HCT116 (cell line): ENCODE measurements around the gene SIRPB2. TPM values are rescaled to one million over a fixed set of nuclear protein-coding genes. Genes with fewer than 3 reads are reported as not detected.

Experiments used
- ATAC-seq: fragments of 200-7000 bp; cut with Tn5 transposase; 2 replicates; pipeline ENCODE4 v1.9.1; 2020; ENCODE audit warnings: mild to moderate bottlenecking, moderate library complexity
- BruUV-seq: library from RNA; stranded (reverse); fragments of 400-500 nt; replicated peaks from 2 replicates; lab custom pipeline; 2021; lab: Mats Ljungman, UMichigan
- CTCF ChIA-PET: fragments of 300-600 bp; sonication (Branson Sonifier 250); formaldehyde crosslinking; loops from one replicate; lab custom pipeline; 2021; ENCODE audit warnings: antibody characterized with exemption; lab: Charles Lee
- POLR2A ChIA-PET: fragments of 300-600, 350-600 bp; sonication (Branson Sonifier 250); formaldehyde crosslinking; loops from one replicate; lab custom pipeline; 2021; ENCODE audit warnings: antibody characterized with exemption; lab: Charles Lee
- RAD21 ChIA-PET, 2 experiments: fragments of 300-600 bp; sonication (Branson Sonifier 250); formaldehyde crosslinking; loops; one replicate each; lab custom pipeline; 2023; ENCODE audit warnings: low total read pairs in 2 of 2; ENCODE audit not compliant: uncharacterized antibody in 2 of 2, unreplicated experiment in 2 of 2, low non-redundant PET in 1 of 2; lab: Charles Lee
- DNase-seq: peaks from one replicate; pipeline ENCODE4 v3.0.0-alpha.2; 2010; ENCODE audit warnings: low read depth, low spot score
- H2AFZ ChIP-seq: fragments of 200-600 bp; shearing (Covaris generic), sonication (generic); 2 replicates; pipeline ENCODE4 v1.6.1; 2017; ENCODE audit warnings: low read depth, mixed run types, mixed read lengths, antibody characterized with exemption, low read length; ENCODE audit not compliant: poor library complexity, severe bottlenecking
- H3K27ac ChIP-seq: 2 replicates; pipeline ENCODE4 v1.5.1; 2012; ENCODE audit warnings: low read depth, low read length
- H3K27me3 ChIP-seq: fragments of 200-600 bp; sonication (generic); 2 replicates; pipeline ENCODE4 v1.6.1; 2016; ENCODE audit warnings: mixed run types, low read length, mixed read lengths; ENCODE audit not compliant: insufficient read depth
- H3K36me3 ChIP-seq, 2 experiments: fragments of 200-500 bp in 1 of 2; fragments of 200-600 bp in 1 of 2; sonication (Bioruptor generic) in 1 of 2; sonication (generic) in 1 of 2; 2 replicates each; pipeline versions ENCODE4 v1.5.1 to v1.6.1; 2014 to 2016; ENCODE audit warnings: low read length in 2 of 2, inconsistent platforms in 1 of 2, mixed read lengths in 1 of 2, mixed run types in 1 of 2; ENCODE audit not compliant: insufficient read depth in 2 of 2, control insufficient read depth in 1 of 2
- H3K4me1 ChIP-seq, 2 experiments: fragments of 200-600 bp in 1 of 2; sonication (generic) in 1 of 2; 2 replicates each; pipeline versions ENCODE4 v1.5.1 to v1.6.1; 2012 to 2017; ENCODE audit warnings: low read length in 2 of 2, inconsistent platforms in 1 of 2, mild to moderate bottlenecking in 1 of 2, mixed read lengths in 1 of 2, mixed run types in 1 of 2, moderate library complexity in 1 of 2; ENCODE audit not compliant: insufficient read depth in 2 of 2, control insufficient read depth in 1 of 2
- H3K4me2 ChIP-seq: fragments of 200-600 bp; sonication (generic); 2 replicates; pipeline ENCODE4 v1.6.1; 2017; ENCODE audit warnings: mixed run types, low read length, mixed read lengths
- H3K4me3 ChIP-seq, 2 experiments: fragments of 200-600 bp in 1 of 2; sonication (generic) in 1 of 2; replicated peaks in 1 of 2; 2 replicates each; pipeline ENCODE4 v1.5.1; 2011 to 2016; ENCODE audit warnings: low read length in 2 of 2, control low read depth in 1 of 2, low read depth in 1 of 2, mild to moderate bottlenecking in 1 of 2, mixed read lengths in 1 of 2, mixed run types in 1 of 2
- H3K79me2 ChIP-seq: fragments of 200-600 bp; sonication (generic); 2 replicates; pipeline ENCODE4 v1.6.1; 2017; ENCODE audit warnings: mild to moderate bottlenecking, mixed run types, low read length, moderate library complexity, mixed read lengths; ENCODE audit not compliant: insufficient read depth
- H3K9ac ChIP-seq: fragments of 200-600 bp; sonication (generic); 2 replicates; pipeline ENCODE4 v1.6.1; 2016; ENCODE audit warnings: low read length, mixed read lengths
- H3K9me2 ChIP-seq: fragments of 200-600 bp; sonication (generic), shearing (Covaris generic); 2 replicates; pipeline ENCODE4 v1.6.1; 2017; ENCODE audit warnings: mixed run types, mild to moderate bottlenecking, moderate library complexity; ENCODE audit not compliant: insufficient read depth
- H3K9me3 ChIP-seq, 2 experiments: fragments of 200-500 bp in 1 of 2; fragments of 200-600 bp in 1 of 2; sonication (Bioruptor generic) in 1 of 2; sonication (generic) in 1 of 2; 2 replicates each; pipeline ENCODE4 v1.6.1; 2014 to 2017; ENCODE audit warnings: low read length in 2 of 2, mixed read lengths in 2 of 2, inconsistent platforms in 1 of 2, low read depth in 1 of 2, mild to moderate bottlenecking in 1 of 2, mixed run types in 1 of 2, moderate library complexity in 1 of 2; ENCODE audit not compliant: control insufficient read depth in 1 of 2, insufficient read depth in 1 of 2
- H4K20me1 ChIP-seq: fragments of 200-600 bp; sonication (generic), shearing (Covaris generic); 2 replicates; pipeline ENCODE4 v1.6.1; 2017; ENCODE audit warnings: mixed run types, mild to moderate bottlenecking, moderate library complexity; ENCODE audit not compliant: insufficient read depth
- CBX3 ChIP-seq: IDR thresholded peaks from 2 replicates; pipeline ENCODE4 v1.6.1; 2012; ENCODE audit warnings: low read depth
- CEBPB ChIP-seq: IDR thresholded peaks from 2 replicates; pipeline ENCODE4 v1.6.1; 2012; ENCODE audit warnings: low read depth
- EGR1 ChIP-seq: IDR thresholded peaks from 2 replicates; pipeline ENCODE4 v1.6.1; 2012; ENCODE audit warnings: low read depth
- FOSL1 ChIP-seq: IDR thresholded peaks from 2 replicates; pipeline ENCODE4 v1.6.1; 2012; ENCODE audit warnings: low read depth
- POLR2A ChIP-seq: IDR thresholded peaks from 2 replicates; pipeline ENCODE4 v1.7.0; 2011; ENCODE audit warnings: borderline replicate concordance; ENCODE audit not compliant: insufficient read depth, insufficient read length; ENCODE audit errors: extremely low read depth
- POLR2AphosphoS5 ChIP-seq: IDR thresholded peaks from 2 replicates; pipeline ENCODE4 v1.6.1; 2011; ENCODE audit warnings: mild to moderate bottlenecking, low read depth, low read length, moderate library complexity
- RAD21 ChIP-seq: IDR thresholded peaks from 2 replicates; pipeline ENCODE4 v1.6.1; 2012; ENCODE audit warnings: low read depth, mild to moderate bottlenecking
- SIN3A ChIP-seq: IDR thresholded peaks from 2 replicates; pipeline ENCODE4 v1.6.1; 2012; ENCODE audit warnings: low read depth
- SP1 ChIP-seq: IDR thresholded peaks from 2 replicates; pipeline ENCODE4 v1.6.1; 2012; ENCODE audit warnings: low read depth
- TCF7L2 ChIP-seq: IDR thresholded peaks from 2 replicates; pipeline ENCODE4 v1.7.0; 2011; ENCODE audit warnings: borderline replicate concordance, inconsistent platforms; ENCODE audit not compliant: insufficient read depth, insufficient read length; ENCODE audit errors: extremely low read depth
- YY1 ChIP-seq: IDR thresholded peaks from 2 replicates; pipeline ENCODE4 v1.6.1; 2011; ENCODE audit warnings: low read length, low read depth, moderate library complexity, mild to moderate bottlenecking; ENCODE audit not compliant: insufficient replicate concordance; ENCODE audit errors: extremely low read depth
- ZFX ChIP-seq: fragments of 450-650 bp; IDR thresholded peaks from 2 replicates; pipeline ENCODE4 v1.6.1; 2017
- ZNF274 ChIP-seq: fragments of 200-500 bp; sonication (Bioruptor generic); IDR thresholded peaks from 2 replicates; pipeline ENCODE4 v1.6.1; 2014; ENCODE audit warnings: mild to moderate bottlenecking, low read depth, low read length, inconsistent platforms
- intact Hi-C: fragments of 100-400 bp; cut with micrococcal nuclease; formaldehyde crosslinking; loops from 2 replicates; pipeline ENCODE4 v1.10.0; 2022
- total RNA-seq: library from RNA; stranded (reverse); gene quantifications from one replicate; pipeline ENCODE4 v1.2.1, GENCODE V29; 2021; ENCODE audit not compliant: unreplicated experiment
- TF ChIP-seq, protein P1 (sequence below), 3 experiments: fragments of 200-600 bp in 1 of 3; sonication (generic) in 1 of 3; IDR thresholded peaks in 2 of 3; conservative IDR thresholded peaks in 1 of 3; 2 replicates each; pipeline ENCODE4 v1.5.1; 2012 to 2017; ENCODE audit warnings: low read depth in 2 of 3, low read length in 2 of 3, antibody characterized with exemption in 1 of 3, borderline replicate concordance in 1 of 3, control low read depth in 1 of 3, mild to moderate bottlenecking in 1 of 3, mixed read lengths in 1 of 3, mixed run types in 1 of 3, moderate library complexity in 1 of 3; ENCODE audit not compliant: insufficient read depth in 1 of 3
- TF ChIP-seq, protein P2 (sequence below): IDR thresholded peaks from 2 replicates; pipeline ENCODE4 v1.6.1; 2012
- TF ChIP-seq, protein P3 (sequence below): IDR thresholded peaks from 2 replicates; pipeline ENCODE4 v1.6.1; 2012; ENCODE audit warnings: low read depth
- TF ChIP-seq, protein P4 (sequence below): IDR thresholded peaks from 2 replicates; pipeline ENCODE4 v1.6.1; 2011; ENCODE audit warnings: mild to moderate bottlenecking, low read length, moderate library complexity; ENCODE audit not compliant: insufficient replicate concordance; ENCODE audit errors: extremely low read depth
- TF ChIP-seq, protein P5 (sequence below): IDR thresholded peaks from 2 replicates; pipeline ENCODE4 v1.6.1; 2012

Gene SIRPB2
- total RNA-seq, 1 experiment from 2014 or later = not detected

DNA sequence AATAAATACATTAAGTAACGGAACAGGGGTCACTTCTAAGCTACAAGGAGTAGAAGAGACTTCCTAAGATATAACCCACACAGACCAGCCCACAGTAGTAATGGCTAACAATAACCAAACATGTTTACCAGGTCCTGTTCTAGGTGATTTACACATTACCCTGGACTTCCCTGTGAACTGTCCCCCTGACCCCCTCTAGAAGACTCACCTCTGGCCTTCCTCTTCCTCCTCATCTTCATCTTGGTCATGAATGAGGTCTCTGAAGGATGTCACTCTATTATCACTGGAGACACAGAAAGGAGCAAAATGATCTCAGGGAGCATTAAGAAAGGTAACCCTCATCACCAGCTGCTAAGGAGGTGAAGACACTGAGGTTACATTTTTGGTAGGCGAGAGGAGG lies 33.2 kb downstream of the SIRPB2 start (continued):
- TF ChIP-seq FOSL1 = no peak
- no peak for TF ChIP-seq CEBPB
- no peak for TF ChIP-seq EGR1
- TF ChIP-seq RAD21 = no peak
- TF ChIP-seq SIN3A = no peak
- TF ChIP-seq CBX3 = no peak
- TF ChIP-seq, protein P1, sequence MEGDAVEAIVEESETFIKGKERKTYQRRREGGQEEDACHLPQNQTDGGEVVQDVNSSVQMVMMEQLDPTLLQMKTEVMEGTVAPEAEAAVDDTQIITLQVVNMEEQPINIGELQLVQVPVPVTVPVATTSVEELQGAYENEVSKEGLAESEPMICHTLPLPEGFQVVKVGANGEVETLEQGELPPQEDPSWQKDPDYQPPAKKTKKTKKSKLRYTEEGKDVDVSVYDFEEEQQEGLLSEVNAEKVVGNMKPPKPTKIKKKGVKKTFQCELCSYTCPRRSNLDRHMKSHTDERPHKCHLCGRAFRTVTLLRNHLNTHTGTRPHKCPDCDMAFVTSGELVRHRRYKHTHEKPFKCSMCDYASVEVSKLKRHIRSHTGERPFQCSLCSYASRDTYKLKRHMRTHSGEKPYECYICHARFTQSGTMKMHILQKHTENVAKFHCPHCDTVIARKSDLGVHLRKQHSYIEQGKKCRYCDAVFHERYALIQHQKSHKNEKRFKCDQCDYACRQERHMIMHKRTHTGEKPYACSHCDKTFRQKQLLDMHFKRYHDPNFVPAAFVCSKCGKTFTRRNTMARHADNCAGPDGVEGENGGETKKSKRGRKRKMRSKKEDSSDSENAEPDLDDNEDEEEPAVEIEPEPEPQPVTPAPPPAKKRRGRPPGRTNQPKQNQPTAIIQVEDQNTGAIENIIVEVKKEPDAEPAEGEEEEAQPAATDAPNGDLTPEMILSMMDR (IDR thresholded peaks at IDR 0.05 in 2 of 3, conservative IDR thresholded peaks at IDR 0.05 in 1 of 3; ENCODE audit: borderline replicate concordance in 1 of 3, insufficient read depth in 1 of 3, low read depth in 2 of 3, low read length in 2 of 3) = no peak
- TF ChIP-seq, protein P2, sequence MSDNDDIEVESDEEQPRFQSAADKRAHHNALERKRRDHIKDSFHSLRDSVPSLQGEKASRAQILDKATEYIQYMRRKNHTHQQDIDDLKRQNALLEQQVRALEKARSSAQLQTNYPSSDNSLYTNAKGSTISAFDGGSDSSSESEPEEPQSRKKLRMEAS = no peak

DNA sequence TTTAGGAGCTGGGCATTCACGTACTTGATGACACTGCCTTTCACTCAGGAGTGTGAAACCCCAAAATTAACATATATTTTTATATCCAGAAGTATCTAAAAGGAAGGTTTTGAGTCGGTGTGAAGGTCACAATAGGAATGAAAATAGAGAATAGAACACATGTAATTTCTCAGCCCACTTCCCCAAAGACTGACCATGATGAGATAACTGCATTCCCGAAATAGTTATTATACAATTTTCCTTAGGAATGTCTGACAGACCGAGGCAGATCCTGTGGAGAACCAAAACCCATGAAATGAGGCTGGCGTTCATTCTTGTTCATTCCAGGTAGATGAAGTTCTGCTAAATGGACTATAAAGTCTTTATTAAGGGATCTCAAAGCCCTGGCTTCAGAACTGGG lies 34.9 kb downstream of the SIRPB2 start:
- POLR2A ChIA-PET = no interaction called here

More for the DNA sequence above, 34.9 kb downstream of the SIRPB2 start:
- intact Hi-C loops = no loop called here
- ATAC-seq (no peak), DNase-seq (no peak)
- Histone ChIP-seq H3K27me3 (no peaks in the 10 kb centered on the region), H3K27ac (no peak overlapping the region), H3K4me1 (no peaks in the 10 kb centered on the region), H3K4me2 (no peak overlapping the region), H3K79me2 (peaks cover 38% of the 10 kb centered on the region), H3K9me2 (no peaks in the 10 kb centered on the region), H3K4me3 (no peak overlapping the region), H2AFZ (no peak overlapping the region), H3K9ac (no peak overlapping the region), H3K9me3 (no peaks in the 10 kb centered on the region), H4K20me1 (no peaks in the 10 kb centered on the region), H3K36me3 (peaks cover 60 to 74% of the 10 kb centered on the region in 2 experiments; a peak in 3 of 4 replicates)
- RAD21 ChIA-PET = no interaction called here
- TF ChIP-seq, protein P3, sequence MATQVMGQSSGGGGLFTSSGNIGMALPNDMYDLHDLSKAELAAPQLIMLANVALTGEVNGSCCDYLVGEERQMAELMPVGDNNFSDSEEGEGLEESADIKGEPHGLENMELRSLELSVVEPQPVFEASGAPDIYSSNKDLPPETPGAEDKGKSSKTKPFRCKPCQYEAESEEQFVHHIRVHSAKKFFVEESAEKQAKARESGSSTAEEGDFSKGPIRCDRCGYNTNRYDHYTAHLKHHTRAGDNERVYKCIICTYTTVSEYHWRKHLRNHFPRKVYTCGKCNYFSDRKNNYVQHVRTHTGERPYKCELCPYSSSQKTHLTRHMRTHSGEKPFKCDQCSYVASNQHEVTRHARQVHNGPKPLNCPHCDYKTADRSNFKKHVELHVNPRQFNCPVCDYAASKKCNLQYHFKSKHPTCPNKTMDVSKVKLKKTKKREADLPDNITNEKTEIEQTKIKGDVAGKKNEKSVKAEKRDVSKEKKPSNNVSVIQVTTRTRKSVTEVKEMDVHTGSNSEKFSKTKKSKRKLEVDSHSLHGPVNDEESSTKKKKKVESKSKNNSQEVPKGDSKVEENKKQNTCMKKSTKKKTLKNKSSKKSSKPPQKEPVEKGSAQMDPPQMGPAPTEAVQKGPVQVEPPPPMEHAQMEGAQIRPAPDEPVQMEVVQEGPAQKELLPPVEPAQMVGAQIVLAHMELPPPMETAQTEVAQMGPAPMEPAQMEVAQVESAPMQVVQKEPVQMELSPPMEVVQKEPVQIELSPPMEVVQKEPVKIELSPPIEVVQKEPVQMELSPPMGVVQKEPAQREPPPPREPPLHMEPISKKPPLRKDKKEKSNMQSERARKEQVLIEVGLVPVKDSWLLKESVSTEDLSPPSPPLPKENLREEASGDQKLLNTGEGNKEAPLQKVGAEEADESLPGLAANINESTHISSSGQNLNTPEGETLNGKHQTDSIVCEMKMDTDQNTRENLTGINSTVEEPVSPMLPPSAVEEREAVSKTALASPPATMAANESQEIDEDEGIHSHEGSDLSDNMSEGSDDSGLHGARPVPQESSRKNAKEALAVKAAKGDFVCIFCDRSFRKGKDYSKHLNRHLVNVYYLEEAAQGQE = no peak
- TF ChIP-seq ZNF274 (no peak), SP1 (no peak), EGR1 (no peak), POLR2AphosphoS5 (no peak), CEBPB (no peak), CBX3 (no peak), POLR2A (no peak), TCF7L2 (no peak), ZFX (no peak), RAD21 (no peak), YY1 (no peak)
- TF ChIP-seq, protein P4, sequence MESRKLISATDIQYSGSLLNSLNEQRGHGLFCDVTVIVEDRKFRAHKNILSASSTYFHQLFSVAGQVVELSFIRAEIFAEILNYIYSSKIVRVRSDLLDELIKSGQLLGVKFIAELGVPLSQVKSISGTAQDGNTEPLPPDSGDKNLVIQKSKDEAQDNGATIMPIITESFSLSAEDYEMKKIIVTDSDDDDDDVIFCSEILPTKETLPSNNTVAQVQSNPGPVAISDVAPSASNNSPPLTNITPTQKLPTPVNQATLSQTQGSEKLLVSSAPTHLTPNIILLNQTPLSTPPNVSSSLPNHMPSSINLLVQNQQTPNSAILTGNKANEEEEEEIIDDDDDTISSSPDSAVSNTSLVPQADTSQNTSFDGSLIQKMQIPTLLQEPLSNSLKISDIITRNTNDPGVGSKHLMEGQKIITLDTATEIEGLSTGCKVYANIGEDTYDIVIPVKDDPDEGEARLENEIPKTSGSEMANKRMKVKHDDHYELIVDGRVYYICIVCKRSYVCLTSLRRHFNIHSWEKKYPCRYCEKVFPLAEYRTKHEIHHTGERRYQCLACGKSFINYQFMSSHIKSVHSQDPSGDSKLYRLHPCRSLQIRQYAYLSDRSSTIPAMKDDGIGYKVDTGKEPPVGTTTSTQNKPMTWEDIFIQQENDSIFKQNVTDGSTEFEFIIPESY = no peak
- TF ChIP-seq, protein P5, sequence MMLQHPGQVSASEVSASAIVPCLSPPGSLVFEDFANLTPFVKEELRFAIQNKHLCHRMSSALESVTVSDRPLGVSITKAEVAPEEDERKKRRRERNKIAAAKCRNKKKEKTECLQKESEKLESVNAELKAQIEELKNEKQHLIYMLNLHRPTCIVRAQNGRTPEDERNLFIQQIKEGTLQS = no peak
- CTCF ChIA-PET = no interaction called here
- no TSS peak for BruUV-seq
